H1 (cell line): Measurements from ENCODE around the gene IPO7. TPM values are rescaled to one million over a fixed set of nuclear protein-coding genes. Genes with fewer than 3 reads are reported as not detected.

ENCODE experiments used
- CTCF ChIA-PET: fragments of 300-600 bp; sonication (Branson Sonifier 250); formaldehyde crosslinking; loops from one replicate; lab custom pipeline; 2021; ENCODE audit not compliant: partially characterized antibody; lab: Charles Lee
- POLR2A ChIA-PET: fragments of 300-600 bp; sonication (Branson Sonifier 250); formaldehyde crosslinking; loops from one replicate; lab custom pipeline; 2021; ENCODE audit warnings: inconsistent platforms; ENCODE audit not compliant: partially characterized antibody; lab: Charles Lee
- DNase-seq, 2 experiments: peaks; one replicate each; pipeline versions ENCODE4 v3.0.0 to v3.0.0-alpha.2; 2010 to 2022; ENCODE audit warnings: low spot score in 2 of 2, low read depth in 1 of 2, mixed read lengths in 1 of 2
- FAIRE-seq: peaks from 2 replicates; lab custom pipeline; 2011; peaks lifted over from hg19 to GRCh38; lab: Jason Lieb, UNC
- H2AFZ ChIP-seq: 2 replicates; pipeline ENCODE4 v1.8.1; 2012; ENCODE audit warnings: low read length, inconsistent platforms
- H2AK5ac ChIP-seq: 2 replicates; pipeline ENCODE4 v1.6.1; 2013; ENCODE audit warnings: low read depth, low read length
- H2BK120ac ChIP-seq: replicated peaks from 2 replicates; pipeline ENCODE3; 2013; ENCODE audit warnings: low read depth, low read length, inconsistent platforms
- H2BK12ac ChIP-seq: 2 replicates; pipeline ENCODE4 v1.6.1; 2013; ENCODE audit warnings: low read depth, low read length
- H2BK15ac ChIP-seq: 2 replicates; pipeline ENCODE4 v1.6.1; 2013; ENCODE audit warnings: low read length
- H2BK20ac ChIP-seq: 2 replicates; pipeline ENCODE4 v1.6.1; 2013; ENCODE audit warnings: low read length
- H2BK5ac ChIP-seq: 2 replicates; pipeline ENCODE4 v1.6.1; 2013; ENCODE audit warnings: low read depth, low read length
- H3K14ac ChIP-seq: 2 replicates; pipeline ENCODE4 v1.6.1; 2013; ENCODE audit warnings: inconsistent platforms; ENCODE audit not compliant: insufficient read length
- H3K18ac ChIP-seq: 2 replicates; pipeline ENCODE4 v1.6.1; 2013; ENCODE audit warnings: low read length; ENCODE audit errors: extremely low read depth
- H3K23ac ChIP-seq: 2 replicates; pipeline ENCODE4 v1.6.1; 2013; ENCODE audit warnings: inconsistent platforms; ENCODE audit not compliant: insufficient read length
- H3K23me2 ChIP-seq: 2 replicates; pipeline ENCODE4 v1.6.1; 2013; ENCODE audit warnings: low read depth, low read length
- H3K27ac ChIP-seq: 2 replicates; pipeline ENCODE4 v1.6.1; 2011; ENCODE audit warnings: low read depth, low read length, inconsistent platforms
- H3K27me3 ChIP-seq, 4 experiments: replicated peaks in 1 of 4; 1 replicate in 1 of 4; 2 replicates in 3 of 4; pipeline versions ENCODE4 v1.6.1 to v1.8.1; 2011 to 2013; ENCODE audit warnings: low read length in 3 of 4, mild to moderate bottlenecking in 3 of 4, inconsistent platforms in 2 of 4, mixed read lengths in 2 of 4, moderate library complexity in 1 of 4; ENCODE audit not compliant: control insufficient read depth in 3 of 4, insufficient read depth in 3 of 4; ENCODE audit errors: extremely low read depth in 1 of 4
- H3K36me3 ChIP-seq, 4 experiments: 2 replicates each; pipeline versions ENCODE4 v1.6.1 to v1.8.1; 2011 to 2013; ENCODE audit warnings: mild to moderate bottlenecking in 4 of 4, low read length in 3 of 4, moderate library complexity in 2 of 4, control low read depth in 1 of 4, inconsistent platforms in 1 of 4; ENCODE audit not compliant: insufficient read depth in 4 of 4, control insufficient read depth in 2 of 4
- H3K4ac ChIP-seq: replicated peaks from 2 replicates; pipeline ENCODE3; 2013; ENCODE audit warnings: low read length, low read depth, mixed read lengths, inconsistent platforms; ENCODE audit not compliant: insufficient read length
- H3K4me1 ChIP-seq, 4 experiments: replicated peaks in 1 of 4; 1 replicate in 1 of 4; 2 replicates in 3 of 4; pipeline versions ENCODE4 v1.6.1 to v1.8.1; 2011 to 2013; ENCODE audit warnings: low read length in 3 of 4, inconsistent platforms in 2 of 4, mixed read lengths in 1 of 4; ENCODE audit not compliant: insufficient read depth in 4 of 4, control insufficient read depth in 3 of 4
- H3K4me2 ChIP-seq, 2 experiments: 2 replicates each; pipeline versions ENCODE4 v1.6.1 to v1.8.1; 2011 to 2013; ENCODE audit warnings: low read depth in 2 of 2, low read length in 2 of 2, control low read depth in 1 of 2, inconsistent platforms in 1 of 2, mild to moderate bottlenecking in 1 of 2; ENCODE audit not compliant: insufficient read depth in 1 of 2
- H3K4me3 ChIP-seq, 4 experiments: fragments of 200-600, 300-600 bp in 1 of 4; sonication (generic), shearing (Covaris generic), sonication (Bioruptor Twin) in 1 of 4; 2 replicates each; pipeline versions ENCODE4 v1.5.1 to v1.8.1; 2011 to 2016; ENCODE audit warnings: low read length in 4 of 4, low read depth in 3 of 4, control low read depth in 2 of 4, inconsistent platforms in 2 of 4, mild to moderate bottlenecking in 2 of 4, mixed read lengths in 1 of 4, moderate library complexity in 1 of 4; ENCODE audit not compliant: insufficient read depth in 2 of 4; ENCODE audit errors: extremely low read depth in 1 of 4
- H3K56ac ChIP-seq: replicated peaks from 2 replicates; pipeline ENCODE3; 2013; ENCODE audit warnings: low read depth, mild to moderate bottlenecking, mixed read lengths, low read length, inconsistent platforms; ENCODE audit not compliant: insufficient read length
- H3K79me1 ChIP-seq: 2 replicates; pipeline ENCODE4 v1.6.1; 2013; ENCODE audit warnings: low read depth, low read length, control low read depth
- H3K79me2 ChIP-seq, 2 experiments: 2 replicates each; pipeline versions ENCODE4 v1.6.1 to v1.8.1; 2012 to 2013; ENCODE audit warnings: low read length in 2 of 2, mild to moderate bottlenecking in 2 of 2, inconsistent platforms in 1 of 2; ENCODE audit not compliant: insufficient read depth in 2 of 2, control insufficient read depth in 1 of 2
- H3K9ac ChIP-seq, 4 experiments: replicated peaks in 1 of 4; 1 replicate in 1 of 4; 2 replicates in 3 of 4; pipeline versions ENCODE4 v1.6.1 to v1.8.1; 2011 to 2013; ENCODE audit warnings: low read depth in 3 of 4, low read length in 3 of 4, control low read depth in 2 of 4, mild to moderate bottlenecking in 2 of 4, moderate library complexity in 2 of 4, inconsistent platforms in 1 of 4; ENCODE audit errors: extremely low read depth in 1 of 4
- H3K9me3 ChIP-seq, 2 experiments: 2 replicates each; pipeline versions ENCODE4 v1.6.1 to v1.8.1; 2012 to 2013; ENCODE audit warnings: mild to moderate bottlenecking in 2 of 2, moderate library complexity in 2 of 2, control low read depth in 1 of 2, inconsistent platforms in 1 of 2, low read depth in 1 of 2, low read length in 1 of 2, mixed read lengths in 1 of 2; ENCODE audit not compliant: insufficient read depth in 2 of 2
- H4K20me1 ChIP-seq, 2 experiments: replicated peaks in 1 of 2; 2 replicates each; pipeline versions ENCODE3 to v1.8.1; 2011 to 2013; ENCODE audit warnings: inconsistent platforms in 2 of 2, low read length in 2 of 2, mild to moderate bottlenecking in 1 of 2; ENCODE audit not compliant: insufficient read depth in 2 of 2, control insufficient read depth in 1 of 2
- H4K5ac ChIP-seq: 2 replicates; pipeline ENCODE4 v1.6.1; 2013; ENCODE audit warnings: low read length, low read depth, mixed read lengths, inconsistent platforms; ENCODE audit not compliant: insufficient read length
- H4K8ac ChIP-seq: 2 replicates; pipeline ENCODE4 v1.8.0; 2013; ENCODE audit warnings: mild to moderate bottlenecking, moderate library complexity, low read length, inconsistent platforms; ENCODE audit not compliant: insufficient read depth; ENCODE audit errors: extremely low read depth
- H4K91ac ChIP-seq: replicated peaks from 2 replicates; pipeline ENCODE3; 2013; ENCODE audit warnings: low read length, mixed read lengths, inconsistent platforms; ENCODE audit not compliant: insufficient read length
- CREB1 ChIP-seq: IDR thresholded peaks from 2 replicates; pipeline ENCODE4 v1.6.1; 2012; ENCODE audit warnings: inconsistent platforms
- CTCF ChIP-seq, 3 experiments: IDR thresholded peaks; 1 replicate in 2 of 3; 2 replicates in 1 of 3; pipeline versions ENCODE4 v1.5.1 to v1.6.1; 2011; ENCODE audit warnings: low read length in 3 of 3, mild to moderate bottlenecking in 3 of 3, inconsistent platforms in 2 of 3, low read depth in 1 of 3, moderate library complexity in 1 of 3; ENCODE audit not compliant: insufficient read depth in 1 of 3; ENCODE audit errors: control extremely low read depth in 1 of 3
- E2F6 ChIP-seq: IDR thresholded peaks from 2 replicates; pipeline ENCODE4 v1.6.1; 2012; ENCODE audit warnings: inconsistent platforms
- MAFK ChIP-seq: IDR thresholded peaks from 2 replicates; pipeline ENCODE4 v1.6.1; 2012; ENCODE audit warnings: low read depth, mild to moderate bottlenecking, improper control_type of control experiment, low read length
- NANOG ChIP-seq: IDR thresholded peaks from 2 replicates; pipeline ENCODE4 v1.6.1; 2011; ENCODE audit warnings: low read length, low read depth, mild to moderate bottlenecking, inconsistent platforms; ENCODE audit not compliant: insufficient read depth, poor library complexity, severe bottlenecking
- POLR2AphosphoS5 ChIP-seq: IDR thresholded peaks from 2 replicates; pipeline ENCODE4 v1.6.1; 2011; ENCODE audit warnings: low read depth, low read length
- SP4 ChIP-seq: IDR thresholded peaks from 2 replicates; pipeline ENCODE4 v1.6.1; 2012; ENCODE audit warnings: low read length, inconsistent platforms
- TEAD4 ChIP-seq: IDR thresholded peaks from 2 replicates; pipeline ENCODE4 v1.6.1; 2012; ENCODE audit warnings: low read depth, low read length, inconsistent platforms, mixed read lengths
- WGBS, 2 experiments: shearing (Covaris generic) in 1 of 2; methylation state at CpG; one replicate each; pipeline versions ENCODE4 v1.1.6 to v1.1.7; 2013 to 2015; ENCODE audit warnings: low lambda C conversion rate in 2 of 2, mixed read lengths in 2 of 2, inconsistent platforms in 1 of 2, low coverage in 1 of 2, missing lambda C conversion rate in 1 of 2; ENCODE audit not compliant: insufficient replicate concordance in 2 of 2, insufficient coverage in 1 of 2, insufficient read length in 1 of 2; ENCODE audit errors: extremely low coverage in 1 of 2, missing lambda C conversion rate in 1 of 2; 5-methylcytosine and 5-hydroxymethylcytosine counted together
- polyA plus RNA-seq, 7 experiments: library from polyadenylated mRNA; depleted of rRNA in 3 of 7; stranded (reverse) in 5 of 7; unstranded in 2 of 7; fragments of >200 nt in 5 of 7; fragments of 200-250 nt in 2 of 7; gene quantifications; 1 replicate in 5 of 7; 2 replicates in 1 of 7; 4 replicates in 1 of 7; pipeline versions ENCODE4 v1.2.1 to v1.2.3, GENCODE V29; 2011 to 2013; ENCODE audit warnings: missing spikeins in 2 of 7, mixed read lengths in 2 of 7
- total RNA-seq: library from RNA; stranded (reverse); fragmentation: NEBNext Ultra II Directional; extraction: Animal tissue kit (Norgen Biotek cat#: 25700); gene quantifications from 2 replicates; pipeline ENCODE4 v1.2.1, GENCODE V29; 2021

The IPO7 gene
- total and polyA plus RNA-seq, 2 of the 8 experiments (the other 6 are each of a cell fraction or from before 2014, with no cell fraction given): 45.9 to 259 TPM

- Histone ChIP-seq H2BK12ac (no peak overlapping the region), H3K79me2 (no peaks in the 10 kb centered on the region), H3K4me1 (no peaks in the 10 kb centered on the region), H3K4me2 (no peak overlapping the region), H2BK5ac (no peak overlapping the region), H2BK120ac (no peak overlapping the region), H3K56ac (no peak overlapping the region), H2BK20ac (no peak overlapping the region), H3K27ac (no peak overlapping the region), H4K8ac (no peak overlapping the region), H3K4ac (no peak overlapping the region), H4K91ac (no peak overlapping the region), H2AK5ac (no peak overlapping the region), H3K18ac (no peak overlapping the region), H3K79me1 (no peaks in the 10 kb centered on the region), H2AFZ (no peak overlapping the region), H3K14ac (no peak overlapping the region), H3K4me3 (no peak overlapping the region), H3K23ac (no peak overlapping the region), H4K5ac (no peak overlapping the region), H2BK15ac (no peak overlapping the region), H3K9me3 (no peaks in the 10 kb centered on the region), H3K36me3 (peaks cover 7 to 45% (median 34%) of the 10 kb centered on the region in 4 experiments), H3K27me3 (no peaks in the 10 kb centered on the region), H3K23me2 (no peaks in the 10 kb centered on the region), H4K20me1 (no peaks in the 10 kb centered on the region), H3K9ac (no peak overlapping the region)
- ChIA-PET POLR2A (interaction anchor here (0.7 kb wide), 1 partner anchor 44 kb away, joined by 3 read pairs; no protein-coding TSS in a partner anchor), CTCF (interaction anchor here (1.2 to 1.5 kb wide), 2 partner anchors 13 to 64 kb away, joined by 3 to 6 read pairs; no protein-coding TSS in a partner anchor)
- no peak for DNase-seq
- WGBS, 2 experiments: 96% methylated on average over 3 of the region's 3 CpGs; no CpG with 5 or more reads in 1 of the 2 experiments
- no peak for FAIRE-seq
- TF ChIP-seq MAFK (no peak), E2F6 (no peak), TEAD4 (no peak), CTCF (IDR thresholded peaks at IDR 0.05; ENCODE audit: control extremely low read depth in 1 of 3, insufficient read depth in 1 of 3, low read depth in 1 of 3, low read length in 3 of 3) (no peak), CREB1 (no peak), POLR2AphosphoS5 (no peak), NANOG (no peak), SP4 (no peak)
Measured at GRCh38 chr11:9494316-9494715, 109.9 kb downstream of the IPO7 start.
